GM18858 (cell line): ENCODE data around the gene MIOX.
A peak's percentile ranks its signal among the peaks of the same experiment; 100 is the strongest.

ENCODE experiments used
- ATAC-seq: cut with Tn5 transposase; IDR thresholded peaks from one replicate; pipeline ENCODE4 v1.9.1; 2021; ENCODE audit not compliant: unreplicated experiment

The MIOX gene

DNA sequence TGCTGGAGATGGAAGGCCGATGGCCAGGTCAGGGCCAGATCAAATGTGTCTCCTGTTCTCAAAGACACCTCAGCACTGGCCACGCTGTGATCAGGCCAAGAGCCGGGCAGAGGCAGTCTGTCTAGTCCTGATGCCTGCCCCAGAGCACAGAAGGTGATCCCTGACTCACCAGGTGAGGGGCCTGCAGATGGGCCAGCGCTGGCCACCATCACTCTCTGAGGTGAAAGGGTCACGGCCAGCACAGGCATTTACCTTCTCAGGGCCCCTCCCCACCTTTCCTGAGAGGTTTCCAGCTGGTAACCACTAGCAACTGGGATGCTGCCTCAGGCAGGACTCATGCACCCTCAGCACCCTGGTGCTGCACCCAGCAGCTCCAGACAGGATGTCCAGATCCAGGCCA lies 14.7 kb upstream of the MIOX start:
- no peak for ATAC-seq

DNA sequence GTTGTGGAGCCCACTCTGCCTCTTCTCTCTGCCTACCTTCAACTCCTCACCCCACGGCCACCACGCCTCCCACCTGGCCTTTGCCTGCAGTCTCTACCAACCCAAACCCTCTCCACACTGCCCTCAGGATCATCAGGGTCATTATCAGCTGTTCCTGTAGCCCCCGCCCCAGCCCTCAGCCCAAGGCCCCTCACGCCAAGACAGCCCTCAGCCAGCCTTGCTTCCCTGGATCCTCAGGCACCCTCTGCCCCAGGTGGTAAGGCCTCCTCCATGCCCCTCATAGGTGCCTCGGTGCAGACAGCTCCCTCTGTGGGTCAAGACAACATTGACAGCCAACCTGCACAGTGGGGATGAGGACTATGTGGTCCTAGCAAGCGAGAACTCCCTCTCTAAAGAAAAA lies 13.6 kb upstream of the MIOX start:
- no peak for ATAC-seq

DNA sequence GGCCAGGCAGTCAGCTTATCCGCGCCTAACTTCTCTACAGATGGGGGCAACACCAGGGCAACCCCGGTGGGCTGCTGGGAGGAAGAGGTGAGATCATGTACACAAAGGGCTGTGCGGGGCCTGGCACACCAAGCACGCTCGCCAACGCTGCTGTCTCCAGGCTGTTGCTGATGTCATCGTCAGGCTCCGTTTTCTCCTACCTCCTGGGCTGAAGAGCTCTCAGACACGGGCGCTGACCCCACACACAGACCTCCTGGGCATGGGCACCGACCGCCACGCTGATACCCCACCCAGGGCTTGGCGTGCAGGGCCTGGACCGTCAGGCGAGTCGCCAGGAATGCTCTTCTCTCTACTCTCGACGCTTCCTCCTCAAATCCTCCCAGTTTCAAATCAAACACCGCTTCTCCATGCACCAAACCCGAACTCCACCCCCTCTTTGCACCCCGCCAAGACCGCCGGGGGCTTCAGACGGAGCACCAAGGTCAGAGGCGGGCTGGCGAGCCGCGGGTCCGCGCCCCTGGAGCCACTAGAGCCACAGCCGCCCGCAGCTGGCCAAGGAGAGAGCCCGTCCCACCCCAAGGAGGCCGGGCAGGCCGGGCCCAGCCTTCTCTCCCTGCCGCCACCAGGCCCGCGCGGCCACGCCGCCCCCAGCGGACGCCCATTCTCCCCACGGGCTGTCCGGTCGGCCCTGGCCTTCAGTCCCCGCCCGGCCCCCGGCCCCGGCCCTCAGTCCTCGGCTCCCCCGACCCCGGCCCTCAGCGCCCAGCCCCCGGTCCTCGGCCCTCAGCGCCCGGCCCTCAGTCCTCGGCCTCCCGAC lies 12.6 kb upstream of the MIOX start:
- no peak for ATAC-seq

DNA sequence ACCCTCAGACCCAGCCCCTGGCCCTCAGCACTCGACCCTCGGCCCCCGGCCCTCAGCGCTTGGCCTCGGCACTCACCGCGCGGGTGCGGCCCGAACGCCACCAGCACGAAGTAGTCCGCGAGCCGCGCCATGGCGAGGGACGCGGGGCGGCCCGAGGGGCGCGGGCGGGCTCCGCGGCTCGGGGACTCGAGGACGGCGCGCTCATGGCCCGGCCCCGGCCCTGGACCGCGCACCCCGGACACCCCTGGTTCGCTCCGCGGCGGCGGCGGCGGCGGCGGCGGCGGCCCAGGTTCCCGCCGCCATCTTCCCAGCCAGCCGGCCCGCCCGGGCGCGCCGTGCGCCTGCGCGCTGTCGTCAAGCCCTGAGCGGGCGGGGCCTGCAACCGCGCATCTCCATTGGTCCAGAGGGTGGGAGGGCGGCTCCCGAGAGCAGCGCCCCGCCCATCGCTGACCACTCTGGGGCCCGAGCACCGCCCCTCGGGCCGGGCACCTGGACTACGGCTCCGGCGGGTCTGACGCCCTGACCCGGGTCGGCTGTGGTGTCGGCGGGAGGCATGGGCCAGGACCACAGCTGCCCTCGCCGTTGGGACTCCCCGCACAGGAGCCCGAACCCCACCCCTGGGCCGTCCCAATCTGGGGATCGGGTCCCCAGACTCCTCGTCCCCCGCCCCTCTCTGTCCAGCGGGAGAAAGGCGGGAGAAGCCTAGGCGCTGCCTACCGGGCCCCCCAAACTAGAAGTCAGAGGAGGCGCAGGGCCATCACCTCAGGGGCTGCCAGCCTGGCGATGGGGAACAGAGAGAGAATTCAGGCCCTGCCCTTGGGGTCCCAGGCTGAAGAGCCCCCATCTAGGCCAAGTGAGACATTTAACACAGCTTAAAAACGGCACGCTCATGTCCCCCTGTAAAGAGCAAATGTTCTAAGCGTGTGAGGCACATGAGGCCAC lies 11.7 kb upstream of the MIOX start, which contains the start of gene SBF1:
Gene SBF1, minus strand, starts transcription at position 326 of the 942 bp plus-strand sequence. Its CDS starts 195 bp downstream, at position 131.
- peak; percentile 54 for ATAC-seq

DNA sequence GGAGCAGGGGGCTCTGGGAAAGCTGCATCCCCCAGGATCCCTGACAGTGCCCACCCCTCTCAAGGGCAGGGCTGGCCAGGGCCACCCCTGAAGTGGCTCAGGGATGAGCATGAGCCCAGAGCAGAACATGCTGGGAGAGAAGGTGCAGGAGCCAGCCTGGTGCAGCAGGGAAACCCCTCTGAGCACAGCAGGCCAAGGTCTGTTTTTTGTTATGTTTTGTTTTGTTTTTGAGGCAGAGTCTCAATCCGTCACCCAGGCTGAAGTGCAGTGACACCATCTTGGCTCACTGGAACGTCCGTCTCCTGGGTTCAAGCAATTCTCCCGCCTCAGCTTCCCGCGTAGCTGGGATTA lies 11.0 kb upstream of the MIOX start:
- ATAC-seq, result no peak

DNA sequence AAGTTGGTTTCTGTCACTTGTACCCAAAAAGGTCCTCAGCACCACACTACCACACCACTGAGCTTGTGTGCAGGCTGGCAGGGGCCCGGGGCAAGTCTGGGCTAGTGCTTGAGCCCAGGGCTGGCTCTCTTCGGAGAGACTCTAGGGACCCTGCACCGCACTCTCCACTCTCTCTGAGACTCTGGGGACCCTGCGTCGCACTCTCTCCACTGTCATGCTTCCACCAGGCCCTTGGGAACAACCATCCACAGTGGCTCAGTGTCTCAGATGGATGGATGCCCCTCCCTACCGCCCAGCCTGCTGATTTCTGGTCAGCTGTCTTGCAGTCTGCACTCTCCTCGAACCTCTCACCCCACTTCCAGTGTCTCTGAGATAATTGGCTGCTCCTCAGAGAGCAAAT lies 9.8 kb upstream of the MIOX start:
- ATAC-seq, result no peak

DNA sequence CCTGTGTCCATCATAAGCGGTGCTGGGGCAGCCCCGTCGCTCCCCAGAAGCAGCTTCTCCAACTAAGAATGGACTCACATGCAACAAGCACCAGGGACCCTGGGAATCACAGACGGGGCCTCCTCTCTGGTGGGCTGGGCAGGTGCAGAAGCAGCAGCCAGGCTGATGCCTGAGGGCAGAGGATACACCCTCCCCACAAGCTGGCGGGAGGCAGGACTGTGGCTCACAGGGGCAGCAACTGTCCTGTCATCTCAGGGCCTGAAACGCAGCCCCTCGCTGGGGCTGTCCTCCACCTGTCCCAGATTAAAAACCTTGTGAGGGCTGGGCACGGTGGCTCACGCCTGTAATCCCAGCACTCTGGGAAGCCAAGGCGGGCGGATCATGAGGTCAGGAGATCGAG lies 8.7 kb upstream of the MIOX start:
- ATAC-seq, result no peak

DNA sequence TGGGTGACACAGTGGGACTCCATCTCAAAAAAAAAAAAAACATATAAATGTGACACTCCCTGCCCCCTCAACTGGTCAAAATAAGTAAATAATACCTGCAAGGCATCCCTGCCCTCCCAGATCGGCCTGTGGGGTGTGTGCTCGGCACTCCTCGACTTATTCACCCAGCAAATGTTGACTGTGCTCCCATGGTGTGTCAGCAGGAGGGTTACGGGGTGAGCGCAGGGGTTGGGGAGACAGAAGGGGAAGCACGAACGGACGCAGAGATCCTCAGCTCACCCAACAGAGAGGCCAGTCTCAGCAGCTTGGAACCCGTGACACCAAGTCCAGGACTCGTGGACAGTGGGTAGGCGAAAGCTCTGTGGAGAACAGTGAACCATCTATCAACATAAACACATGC lies 6.9 kb upstream of the MIOX start:
- ATAC-seq, result no peak

DNA sequence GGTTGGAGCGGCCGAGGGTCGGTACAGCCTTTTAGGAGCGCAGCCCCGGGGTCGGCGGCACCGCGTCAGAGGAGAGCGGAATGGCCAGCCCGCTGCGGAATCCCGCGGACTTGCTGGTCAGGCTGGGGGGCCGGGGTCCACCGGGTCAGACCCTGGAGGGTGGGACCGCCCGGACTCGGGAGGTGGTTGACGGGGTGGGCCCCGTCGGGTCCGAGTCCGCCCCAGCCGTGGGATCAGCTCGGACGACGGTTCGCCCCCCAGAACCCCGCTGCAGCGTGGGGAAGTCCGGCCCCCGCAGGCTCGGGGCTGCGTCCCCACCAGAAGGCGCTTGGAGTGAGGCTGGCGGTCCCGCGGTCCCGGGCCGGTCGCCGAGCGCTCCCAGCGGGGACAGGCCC lies 5.6 kb upstream of the MIOX start:
- no peak for ATAC-seq

DNA sequence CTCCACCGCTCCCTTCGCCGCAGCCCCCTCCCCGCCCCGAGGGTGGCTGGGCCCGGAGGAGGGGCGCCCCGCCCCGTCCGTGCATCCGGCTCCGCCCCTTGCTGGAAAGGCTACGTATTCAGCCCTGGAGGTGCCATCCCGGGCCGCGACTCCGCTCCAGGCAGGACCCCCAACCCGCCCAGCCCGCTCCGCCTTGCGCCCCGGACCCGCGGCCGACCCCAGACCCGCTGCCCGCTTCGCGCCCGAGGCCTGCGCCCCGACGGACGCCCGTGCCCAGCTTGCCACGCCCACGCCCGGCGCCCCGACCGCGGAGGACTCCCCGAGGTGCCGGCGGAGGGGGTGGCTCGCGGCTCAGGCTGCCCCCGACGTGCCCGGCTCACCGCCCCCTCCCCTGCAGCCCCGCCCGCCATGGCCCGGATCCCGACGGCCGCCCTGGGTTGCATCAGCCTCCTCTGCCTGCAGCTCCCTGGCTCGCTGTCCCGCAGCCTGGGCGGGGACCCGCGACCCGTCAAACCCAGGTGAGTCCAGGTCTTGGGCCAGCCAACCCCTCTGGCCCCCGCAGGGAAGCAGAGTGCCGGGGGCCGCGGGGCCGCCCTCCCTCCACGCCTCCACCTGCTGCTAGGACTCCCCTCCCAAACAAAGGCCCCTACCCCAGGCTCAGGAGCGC lies 5.1 kb upstream of the MIOX start, which contains the start of gene ADM2:
Gene ADM2, plus strand, starts transcription at position 104 of the 667 bp plus-strand sequence. Its CDS starts 305 bp downstream, at position 409.
- ATAC-seq, result no peak

DNA sequence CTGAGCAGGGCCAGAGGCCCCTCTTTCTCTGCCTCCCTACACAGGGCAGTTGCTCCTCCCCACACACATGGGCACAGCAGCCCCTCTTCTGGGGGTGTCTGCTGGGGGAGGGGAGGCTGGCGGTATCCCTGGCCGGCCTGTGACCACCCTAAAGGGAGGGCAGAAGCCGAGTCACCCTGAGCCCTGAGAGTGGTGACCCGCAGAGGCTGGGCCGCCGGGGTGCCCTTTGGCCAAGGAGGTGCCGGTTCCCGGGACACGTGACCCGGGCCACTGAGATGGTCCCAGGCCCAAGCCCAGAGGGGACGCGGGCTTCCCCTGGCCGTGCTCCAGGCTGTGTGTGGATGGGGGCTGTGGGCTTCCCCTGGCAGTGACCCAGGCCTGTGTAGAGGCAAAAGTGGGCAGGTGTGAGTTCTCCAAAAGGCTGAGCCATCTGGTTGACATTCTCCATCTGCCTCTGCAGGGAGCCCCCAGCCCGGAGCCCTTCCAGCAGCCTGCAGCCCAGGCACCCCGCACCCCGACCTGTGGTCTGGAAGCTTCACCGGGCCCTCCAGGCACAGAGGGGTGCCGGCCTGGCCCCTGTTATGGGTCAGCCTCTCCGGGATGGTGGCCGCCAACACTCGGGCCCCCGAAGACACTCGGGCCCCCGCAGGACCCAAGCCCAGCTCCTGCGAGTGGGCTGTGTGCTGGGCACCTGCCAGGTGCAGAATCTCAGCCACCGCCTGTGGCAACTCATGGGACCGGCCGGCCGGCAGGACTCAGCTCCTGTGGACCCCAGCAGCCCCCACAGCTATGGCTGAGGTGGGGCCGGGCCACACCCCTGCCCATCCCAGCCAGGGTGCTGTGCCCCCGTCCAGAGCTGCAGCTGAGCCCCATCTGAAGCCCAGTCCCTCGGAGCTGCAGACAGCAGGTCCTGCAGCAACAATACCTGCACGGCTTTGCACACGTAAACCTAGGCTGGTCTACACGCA lies 4.3 kb upstream of the MIOX start:
- no peak for ATAC-seq

DNA sequence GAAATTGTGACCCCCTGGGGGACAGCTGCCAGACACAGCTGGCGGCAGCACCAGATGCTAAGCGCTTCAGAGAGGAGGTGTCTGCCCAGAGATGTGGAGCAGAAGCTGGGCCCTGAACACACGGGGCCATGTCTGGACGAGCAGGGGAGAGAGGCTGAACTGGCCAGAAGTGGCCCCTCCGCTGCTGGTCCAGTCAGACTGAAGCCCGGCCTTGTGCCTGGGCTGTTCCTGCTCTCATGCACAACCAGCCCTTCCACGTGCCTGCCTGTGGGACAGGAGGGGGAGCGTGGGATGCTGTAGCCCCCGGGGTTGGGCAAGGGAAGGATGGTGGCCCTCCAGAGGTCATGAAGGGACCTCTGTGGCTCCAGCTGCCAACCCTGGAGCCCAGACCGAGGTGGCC lies 3.6 kb upstream of the MIOX start:
- ATAC-seq, result no peak

DNA sequence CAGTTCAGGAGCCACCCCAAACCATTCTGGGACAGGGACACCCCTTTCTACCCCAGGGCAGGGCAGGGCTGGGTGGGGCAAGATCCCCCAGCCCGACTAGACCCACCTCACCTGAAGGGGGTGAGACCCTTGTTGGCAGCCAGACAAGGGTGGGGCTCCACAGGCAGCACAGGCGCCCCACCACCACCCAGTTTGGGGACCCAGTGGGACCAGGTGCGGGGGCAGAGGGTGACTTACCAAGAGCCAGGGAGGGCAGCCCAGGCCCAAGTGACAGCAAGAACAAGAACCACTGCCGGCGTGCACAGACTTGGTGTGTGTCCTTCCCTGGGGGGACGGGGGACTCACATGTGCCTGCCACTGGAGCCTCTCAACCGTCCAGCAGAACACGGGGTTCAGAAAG lies 3.1 kb upstream of the MIOX start:
- no peak for ATAC-seq

DNA sequence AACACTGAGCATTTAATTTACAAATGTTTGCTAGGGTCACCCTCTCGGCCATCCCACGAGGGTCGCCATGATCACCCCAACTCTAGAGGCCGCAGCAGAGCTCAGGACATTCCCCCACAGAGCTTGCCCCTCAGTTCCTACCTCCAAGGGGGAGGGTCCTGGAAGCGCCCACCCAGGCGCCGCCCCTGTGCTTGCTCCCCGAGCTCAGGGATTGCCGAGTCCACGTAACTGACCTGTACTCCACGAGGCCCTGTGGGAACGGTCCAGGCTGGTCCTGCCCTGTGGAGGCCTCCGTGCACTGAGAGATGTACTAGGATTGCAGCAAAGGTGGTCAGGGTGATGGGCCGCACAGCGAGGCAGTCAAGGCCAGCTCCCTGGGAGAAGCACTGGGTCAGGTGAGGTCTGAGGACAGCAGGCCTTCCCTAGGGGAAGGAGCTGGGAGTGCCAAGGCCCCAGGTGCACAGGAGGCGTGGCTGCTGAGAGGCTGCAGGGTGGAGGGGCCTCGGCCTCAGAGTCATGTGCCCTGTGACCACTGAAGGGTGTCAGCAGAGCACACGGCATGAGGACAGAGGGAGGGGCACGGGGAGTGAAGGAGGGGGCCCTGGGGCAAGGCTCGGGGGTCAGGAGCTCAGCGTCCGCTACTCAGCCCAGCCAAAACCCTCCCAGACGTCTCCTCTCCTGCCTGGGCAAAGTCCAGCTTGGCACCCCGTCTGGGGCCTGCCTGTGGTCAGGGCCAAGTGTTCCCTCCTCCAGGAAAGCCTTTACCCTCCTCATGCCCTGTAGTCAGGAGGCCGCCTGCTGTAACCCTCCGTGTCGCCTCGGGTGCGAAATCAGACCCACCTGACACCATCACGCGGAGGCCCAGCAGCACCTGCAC lies 2.4 kb upstream of the MIOX start:
- no peak for ATAC-seq

DNA sequence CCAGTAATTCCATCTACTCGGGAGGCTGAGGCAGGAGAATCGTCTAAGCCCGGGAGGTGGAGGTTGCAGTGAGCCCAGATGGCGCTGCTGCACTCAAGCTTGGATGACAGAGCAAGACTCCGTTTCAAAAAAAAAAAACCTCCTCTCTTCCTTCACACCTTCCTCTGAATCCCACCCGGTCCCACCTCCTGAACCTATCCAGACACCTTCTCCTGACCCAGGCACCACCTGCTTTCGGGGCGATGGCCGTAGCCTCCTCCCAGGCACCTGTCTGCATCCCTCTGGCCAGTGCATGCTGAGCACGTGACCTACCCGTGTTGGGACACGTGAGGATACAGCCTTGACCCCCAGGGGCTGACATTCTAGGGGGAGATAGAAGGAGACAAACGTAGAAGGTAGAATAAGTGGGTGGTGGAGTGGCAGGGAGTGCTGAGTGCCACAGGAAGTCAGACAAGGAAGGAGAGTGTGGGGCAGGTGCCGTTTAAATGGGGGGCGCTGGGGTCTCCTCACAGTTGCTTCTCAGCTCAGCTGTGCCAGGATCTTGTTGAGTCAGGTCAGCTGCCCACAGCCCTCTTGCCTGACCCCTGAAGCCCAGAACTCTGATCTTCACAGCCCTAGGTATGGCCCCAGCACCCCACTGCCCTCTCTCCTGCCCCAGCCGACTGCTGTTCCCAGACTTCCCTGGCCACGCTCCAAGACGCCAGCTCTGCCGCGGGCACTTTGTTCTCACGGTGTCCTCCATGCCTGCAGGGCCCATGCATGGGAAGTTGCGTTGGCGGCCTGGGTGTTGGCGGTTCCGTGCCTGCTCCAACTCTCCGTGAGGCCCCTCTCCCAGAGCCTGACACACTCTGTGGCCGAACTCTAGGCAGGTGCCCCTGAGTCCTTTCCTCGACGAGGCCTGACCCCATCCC lies 1.2 kb upstream of the MIOX start:
- no peak for ATAC-seq

DNA sequence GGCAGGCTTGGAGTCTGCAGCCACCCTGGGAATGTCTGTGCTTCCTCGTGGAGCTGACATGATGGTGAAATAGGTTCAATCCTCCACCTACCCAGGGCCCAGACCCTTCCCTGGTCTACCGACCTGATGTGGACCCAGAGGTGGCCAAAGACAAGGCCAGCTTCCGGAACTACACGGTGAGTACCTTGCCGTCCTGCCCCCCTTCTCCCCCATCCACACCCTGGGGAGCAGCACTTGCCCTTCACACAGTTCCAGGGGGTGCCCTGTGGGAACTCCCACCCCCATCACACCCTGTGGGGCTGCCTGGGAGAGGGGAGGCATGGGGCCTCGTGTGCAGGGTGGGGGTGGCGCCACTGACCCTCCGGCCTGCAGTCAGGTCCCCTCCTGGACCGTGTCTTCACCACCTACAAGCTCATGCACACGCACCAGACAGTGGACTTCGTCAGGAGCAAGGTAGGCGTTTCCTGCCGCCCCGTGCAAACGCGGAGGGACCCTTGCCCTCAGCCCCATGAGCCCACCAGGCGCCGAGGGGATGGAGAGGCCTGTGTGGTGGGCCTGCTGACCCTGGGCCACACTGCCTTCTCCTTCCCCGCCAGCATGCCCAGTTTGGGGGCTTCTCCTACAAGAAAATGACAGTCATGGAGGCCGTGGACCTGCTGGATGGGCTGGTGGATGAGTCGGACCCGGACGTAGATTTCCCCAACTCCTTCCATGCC lies 789 bp downstream of the MIOX start:
- no peak for ATAC-seq

DNA sequence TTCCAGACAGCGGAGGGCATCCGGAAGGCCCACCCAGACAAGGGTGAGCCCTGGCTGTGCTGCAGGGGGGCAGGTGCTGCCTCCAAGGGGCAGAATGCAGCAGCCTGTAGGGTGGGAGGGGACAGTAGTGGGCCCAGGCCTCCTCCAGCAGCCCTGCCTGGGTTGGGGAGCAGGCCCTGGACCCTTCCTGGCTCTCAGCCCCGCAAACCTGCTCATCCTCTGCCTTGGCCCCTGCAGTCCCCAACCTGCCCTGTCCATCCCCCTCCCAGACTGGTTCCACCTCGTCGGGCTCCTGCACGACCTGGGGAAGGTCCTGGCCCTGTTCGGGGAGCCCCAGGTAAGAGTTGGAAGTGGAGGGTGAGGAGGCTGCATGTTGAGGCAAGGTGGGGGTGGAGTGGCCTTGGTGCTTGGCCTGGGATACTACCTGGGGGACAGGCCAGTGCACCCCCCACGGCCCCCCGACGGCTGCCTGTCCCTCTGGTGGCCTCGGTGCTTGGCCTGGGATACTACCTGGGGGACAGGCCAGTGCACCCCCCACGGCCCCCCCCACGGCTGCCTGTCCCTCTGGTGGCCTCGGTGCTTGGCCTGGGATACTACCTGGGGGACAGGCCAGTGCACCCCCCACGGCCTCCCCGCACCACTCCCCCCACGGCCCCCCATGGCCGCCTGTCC lies 1.5 kb downstream of the MIOX start:
- no peak for ATAC-seq
